Activated naive CD8-positive, alpha-beta T cell treated with anti-CD3 and anti-CD28 coated beads, Interleukin-2, amount 50 U/mL, for 24 hours (primary cell): ENCODE results near the gene AIF1L.
"Not testable (repeated sequence)": the region's sequence is repeated elsewhere in the genome, so short reads cannot be mapped to it uniquely, and the experiment has no call there.

Source experiments
- ATAC-seq: fragments of 150-1000 bp; cut with Tn5 transposase; one replicate; pipeline ENCODE4 v1.10.0; 2021
- DNase-seq: peaks from one replicate; pipeline ENCODE4 v3.0.0; 2021
- H3K27ac Mint-ChIP-seq: one replicate; pipeline ENCODE4 v1.8.0; 2021; ENCODE audit warnings: mild to moderate bottlenecking, mixed read lengths
- H3K27me3 Mint-ChIP-seq: one replicate; pipeline ENCODE4 v1.8.0; 2021; ENCODE audit warnings: mixed read lengths
- H3K36me3 Mint-ChIP-seq: one replicate; pipeline ENCODE4 v1.8.0; 2021; ENCODE audit warnings: low read depth, mixed read lengths
- H3K4me1 Mint-ChIP-seq: one replicate; pipeline ENCODE4 v1.8.0; 2021; ENCODE audit warnings: mixed read lengths
- H3K4me3 Mint-ChIP-seq: one replicate; pipeline ENCODE4 v1.8.0; 2021; ENCODE audit warnings: mild to moderate bottlenecking, moderate library complexity, mixed read lengths
- H3K9me3 Mint-ChIP-seq: one replicate; pipeline ENCODE4 v1.8.0; 2021; ENCODE audit warnings: mixed read lengths

The AIF1L gene

DNA sequence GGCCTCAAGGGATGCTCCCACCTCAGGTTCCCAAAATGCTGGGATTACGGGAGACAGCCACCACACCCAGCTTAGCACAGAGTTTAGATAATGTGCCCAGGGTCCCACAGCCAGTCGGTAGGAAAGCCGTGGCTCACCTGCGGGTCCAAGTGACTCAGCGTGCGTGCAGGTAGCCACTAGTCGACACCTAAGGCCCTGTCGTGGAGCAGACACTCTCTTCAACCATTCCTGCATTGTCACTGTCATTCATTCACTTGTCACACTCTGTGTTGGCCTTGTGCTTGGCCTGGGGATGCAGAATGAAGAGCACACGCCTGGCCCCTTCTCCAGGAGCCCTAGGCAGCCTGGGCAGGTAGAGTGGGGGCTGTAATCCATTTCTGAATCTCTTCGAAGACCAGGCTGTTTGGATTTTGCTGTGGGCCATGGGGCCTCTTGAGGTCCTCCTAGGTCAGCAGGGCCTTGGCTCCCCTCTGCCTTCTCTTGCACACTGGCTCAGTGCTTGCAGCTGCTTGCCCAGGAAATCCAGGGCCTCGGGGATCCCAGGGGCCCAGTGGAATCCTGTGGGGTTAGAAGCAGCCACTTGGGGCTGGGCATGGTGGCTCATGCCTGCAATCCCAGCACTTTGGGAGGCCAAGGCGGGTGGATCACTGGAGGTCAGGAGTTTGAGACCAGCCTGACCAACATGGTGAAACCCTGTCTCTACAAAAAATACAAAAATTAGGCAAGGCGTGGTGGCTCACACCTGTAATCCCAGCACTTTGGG lies 6.1 kb upstream of the AIF1L start:
- Mint-ChIP-seq H3K27ac (no peak overlapping the region), H3K4me1 (no peaks in the 10 kb centered on the region), H3K9me3 (no peaks in the 10 kb centered on the region), H3K36me3 (no peaks in the 10 kb centered on the region), H3K27me3 (peaks cover 12% of the 10 kb centered on the region), H3K4me3 (no peak overlapping the region)
- ATAC-seq (no peak), DNase-seq (no peak)

DNA sequence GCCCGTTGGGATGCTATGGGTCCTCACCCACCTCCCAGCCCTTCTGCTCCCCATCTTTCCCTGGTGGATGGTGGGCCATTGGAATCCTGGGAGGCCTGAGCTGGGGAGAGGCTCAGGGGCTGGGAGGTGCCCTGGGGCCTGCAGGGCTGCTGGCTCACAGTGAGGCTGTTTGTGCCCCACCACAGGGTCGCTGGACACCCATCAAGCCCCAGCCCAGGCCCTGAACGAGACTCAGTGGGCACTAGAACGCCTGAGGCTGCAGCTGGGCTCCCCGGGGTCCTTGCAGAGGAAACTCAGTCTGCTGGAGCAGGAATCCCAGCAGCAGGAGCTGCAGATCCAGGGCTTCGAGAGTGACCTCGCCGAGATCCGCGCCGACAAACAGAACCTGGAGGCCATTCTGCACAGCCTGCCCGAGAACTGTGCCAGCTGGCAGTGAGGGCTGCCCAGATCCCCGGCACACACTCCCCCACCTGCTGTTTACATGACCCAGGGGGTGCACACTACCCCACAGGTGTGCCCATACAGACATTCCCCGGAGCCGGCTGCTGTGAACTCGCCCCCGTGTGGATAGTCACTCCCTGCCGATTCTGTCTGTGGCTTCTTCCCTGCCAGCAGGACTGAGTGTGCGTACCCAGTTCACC lies 4.9 kb upstream of the AIF1L start:
- Mint-ChIP-seq H3K4me3 (no peak overlapping the region), H3K27me3 (peaks cover 21% of the 10 kb centered on the region), H3K4me1 (peaks cover 3% of the 10 kb centered on the region), H3K27ac (no peak overlapping the region), H3K36me3 (no peaks in the 10 kb centered on the region), H3K9me3 (no peaks in the 10 kb centered on the region)
- ATAC-seq (no peak), DNase-seq (no peak)

DNA sequence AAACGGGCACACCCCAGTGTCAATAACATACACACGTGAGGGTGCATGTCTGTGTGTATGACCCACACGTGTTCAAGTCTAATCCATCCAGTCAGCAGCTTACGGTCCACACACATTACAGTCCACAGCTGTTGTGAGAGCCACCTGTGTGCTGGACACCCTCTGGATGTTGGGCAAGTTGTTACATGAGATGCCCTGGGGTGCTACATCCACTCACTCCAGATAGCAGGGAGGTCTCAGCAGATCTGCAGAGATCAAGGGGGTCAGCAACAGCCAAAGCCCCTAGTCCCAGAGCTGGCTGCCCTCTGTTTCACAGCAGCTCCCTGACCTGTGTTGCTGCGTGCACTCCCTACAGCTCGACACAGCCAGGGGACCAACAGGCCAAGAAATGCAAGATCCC lies 4.3 kb upstream of the AIF1L start:
- Mint-ChIP-seq H3K4me1 (peaks cover 3% of the 10 kb centered on the region), H3K27ac (no peak overlapping the region), H3K36me3 (no peaks in the 10 kb centered on the region), H3K9me3 (no peaks in the 10 kb centered on the region), H3K27me3 (peaks cover 21% of the 10 kb centered on the region), H3K4me3 (no peak overlapping the region)
- ATAC-seq (no peak), DNase-seq (no peak)

DNA sequence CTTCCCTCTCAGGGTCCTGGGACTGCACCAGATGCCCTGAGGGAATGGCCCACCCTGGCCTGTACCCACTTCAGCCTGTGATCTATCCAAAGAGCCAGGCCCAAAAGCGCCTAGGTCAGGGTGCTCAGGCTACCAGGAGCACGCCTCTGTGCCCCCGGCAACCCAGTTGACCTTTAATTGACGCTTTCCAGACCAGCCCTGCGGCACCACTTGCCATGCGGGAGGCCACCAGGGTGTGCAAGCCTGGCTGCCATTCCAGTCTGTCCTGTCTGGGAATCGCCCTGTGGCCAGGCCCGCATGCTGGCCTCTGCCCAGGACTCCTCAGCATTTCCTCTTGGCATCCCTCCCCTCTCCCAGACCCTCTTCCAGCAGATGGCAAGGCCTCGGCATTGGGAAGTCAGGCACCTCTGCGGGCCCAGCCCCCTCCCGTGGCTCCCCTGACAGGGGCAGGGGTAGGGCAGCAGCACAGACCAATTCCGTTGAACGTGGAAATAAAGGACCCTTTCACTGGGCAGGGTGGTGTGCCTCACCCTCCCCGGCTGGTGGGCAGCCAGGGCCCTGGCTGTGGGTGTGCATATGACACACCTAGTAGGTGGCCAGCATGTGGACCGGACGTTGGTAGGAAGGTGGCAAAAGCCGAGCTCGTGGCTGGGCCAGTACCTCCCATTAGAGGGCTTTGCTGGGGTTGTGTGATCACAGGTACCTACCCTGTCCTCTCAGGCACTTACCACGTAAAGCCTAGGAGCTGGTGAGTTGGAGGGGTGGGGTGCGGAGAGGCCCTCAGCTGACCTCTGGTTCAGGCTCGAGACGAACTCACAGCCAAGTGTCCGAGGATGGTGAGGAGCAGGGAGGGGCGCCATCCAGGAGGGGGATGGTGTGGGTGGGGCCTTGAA lies 3.5 kb upstream of the AIF1L start:
- H3K4me1 Mint-ChIP-seq, result peaks cover 6% of the 10 kb centered on the region
- H3K27ac Mint-ChIP-seq, result no peak overlapping the region
- no peaks in the 10 kb centered on the region for H3K36me3 Mint-ChIP-seq
- H3K4me3 Mint-ChIP-seq, result no peak overlapping the region
- ATAC-seq (no peak), DNase-seq (no peak)
- no peaks in the 10 kb centered on the region for H3K9me3 Mint-ChIP-seq
- H3K27me3 Mint-ChIP-seq, result peaks cover 28% of the 10 kb centered on the region

DNA sequence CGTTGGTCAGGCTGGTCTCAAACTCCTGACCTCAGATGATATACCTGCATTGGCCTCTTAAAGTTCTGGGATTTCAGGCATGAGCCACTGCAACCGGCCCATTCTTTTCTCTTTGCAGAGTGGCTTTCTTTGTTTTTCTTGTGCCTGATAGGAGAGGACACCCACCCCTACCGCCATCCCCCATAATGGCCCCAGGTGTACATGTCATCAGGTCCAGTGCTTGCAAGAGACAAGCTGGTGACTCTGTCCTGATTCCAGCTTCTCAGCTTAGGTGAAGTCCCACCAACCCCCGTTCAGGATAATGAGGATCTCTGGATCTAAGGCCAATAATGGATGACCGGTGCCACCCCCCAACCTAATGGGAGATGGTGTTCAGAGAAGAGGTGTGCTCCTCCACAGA lies 2.3 kb upstream of the AIF1L start:
- Mint-ChIP-seq H3K27ac (no peak overlapping the region), H3K9me3 (no peaks in the 10 kb centered on the region), H3K27me3 (peaks cover 31% of the 10 kb centered on the region), H3K36me3 (no peaks in the 10 kb centered on the region), H3K4me1 (peaks cover 6% of the 10 kb centered on the region), H3K4me3 (no peak overlapping the region)
- DNase-seq, result no peak
- ATAC-seq, result no peak

DNA sequence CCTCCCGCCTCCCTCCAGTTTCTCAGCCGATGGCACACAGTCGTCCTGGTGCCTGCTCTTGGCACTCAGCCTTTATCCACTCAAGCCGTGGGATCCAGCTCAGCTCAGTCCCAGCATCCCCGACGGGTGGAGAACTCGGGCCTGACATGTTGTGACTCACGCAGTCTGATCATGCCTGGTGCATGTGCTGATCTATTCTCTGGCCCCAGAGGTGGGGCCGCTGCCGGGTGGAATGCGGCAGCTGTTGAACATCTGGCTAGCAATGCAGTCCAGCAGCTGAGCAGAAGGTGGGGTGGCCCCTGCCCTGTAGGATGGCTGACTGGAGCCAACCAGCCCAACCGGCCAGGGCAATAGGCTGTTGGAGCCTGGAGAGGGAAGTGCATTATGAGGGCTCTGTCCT lies 1.7 kb upstream of the AIF1L start:
- Mint-ChIP-seq H3K4me1 (peaks cover 6% of the 10 kb centered on the region), H3K27ac (no peak overlapping the region), H3K9me3 (no peaks in the 10 kb centered on the region), H3K36me3 (no peaks in the 10 kb centered on the region), H3K4me3 (no peak overlapping the region), H3K27me3 (peaks cover 31% of the 10 kb centered on the region)
- ATAC-seq (no peak), DNase-seq (no peak)

DNA sequence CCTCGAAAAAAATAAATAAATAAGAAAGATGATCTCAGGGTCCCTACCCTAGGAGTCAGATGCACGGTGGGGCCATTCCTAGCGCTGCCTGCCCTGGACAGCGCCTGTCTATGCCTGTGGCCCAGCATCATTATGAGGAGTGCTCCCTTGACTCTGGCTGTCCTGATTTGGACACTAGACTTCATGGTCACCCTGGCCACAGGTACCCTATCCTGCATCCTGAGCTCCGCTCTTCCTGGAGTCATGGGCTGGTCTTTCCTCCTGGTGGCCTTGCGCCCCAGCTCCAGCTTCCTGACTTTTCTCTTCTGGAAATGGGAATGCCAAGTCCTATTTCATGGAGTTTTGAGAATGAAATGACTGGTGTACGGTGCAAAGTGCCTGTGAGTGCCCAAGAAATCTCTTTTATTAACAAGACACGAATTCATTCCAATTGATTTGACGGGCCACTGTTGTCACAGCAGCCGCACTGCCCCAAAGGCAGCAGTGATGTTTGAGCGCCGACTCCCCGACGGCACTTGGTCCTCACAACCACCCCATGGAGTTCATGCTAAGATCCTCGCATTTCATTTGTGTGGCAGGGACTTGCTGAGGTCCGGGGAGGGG lies 564 bp upstream of the AIF1L start:
- ATAC-seq (peak; percentile 16), DNase-seq (no peak)
- no peak overlapping the region for H3K27ac Mint-ChIP-seq
- no peaks in the 10 kb centered on the region for H3K36me3 Mint-ChIP-seq
- peaks cover 6% of the 10 kb centered on the region for H3K4me1 Mint-ChIP-seq
- peak overlapping the region; percentile 61 for H3K4me3 Mint-ChIP-seq
- no peaks in the 10 kb centered on the region for H3K9me3 Mint-ChIP-seq
- H3K27me3 Mint-ChIP-seq, result peaks cover 31% of the 10 kb centered on the region

DNA sequence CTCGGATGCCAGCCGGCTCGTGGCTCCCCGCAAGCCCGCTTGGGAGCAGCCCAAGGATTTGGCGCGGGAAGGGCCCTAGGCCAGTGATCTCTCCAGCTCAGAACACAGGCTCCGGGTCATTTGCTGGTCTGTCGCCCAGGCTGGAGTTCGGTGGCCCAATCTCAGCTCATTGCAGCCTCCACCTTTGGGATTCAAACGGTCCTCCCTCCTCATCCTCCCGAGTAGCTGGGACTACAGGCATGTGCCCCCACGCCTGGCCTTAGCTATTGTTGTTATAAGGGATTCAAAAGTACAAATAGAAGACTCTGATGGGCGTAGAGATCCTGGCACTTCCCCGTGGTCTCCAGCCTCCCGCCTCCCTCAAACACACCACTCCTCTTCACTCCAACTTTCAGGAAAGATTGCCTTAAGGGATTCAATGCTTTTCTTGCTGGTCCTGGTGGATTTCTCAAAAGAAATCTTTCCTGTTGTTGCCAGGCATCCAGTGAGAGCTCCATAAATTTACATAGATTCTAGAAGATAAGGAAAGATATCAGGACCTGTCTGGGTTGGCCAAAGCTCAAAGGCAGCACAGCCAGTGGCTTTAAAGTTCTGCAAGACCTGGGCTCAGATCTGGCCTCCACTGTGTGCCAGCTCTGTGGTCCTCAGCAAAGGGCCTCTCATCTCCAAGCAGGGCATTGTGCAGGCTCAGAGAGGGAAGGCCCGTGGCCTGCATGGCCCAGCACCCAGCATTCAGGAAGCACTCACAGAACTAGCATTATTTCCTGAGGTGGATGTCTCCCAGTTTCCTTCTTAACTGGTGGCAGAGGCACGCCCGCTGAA lies 1.0 kb downstream of the AIF1L start:
- H3K27ac Mint-ChIP-seq, result peak overlapping the region; percentile 19
- ATAC-seq (no peak), DNase-seq (no peak)
- no peaks in the 10 kb centered on the region for H3K36me3 Mint-ChIP-seq
- peaks cover 6% of the 10 kb centered on the region for H3K4me1 Mint-ChIP-seq
- H3K9me3 Mint-ChIP-seq, result no peaks in the 10 kb centered on the region
- peak overlapping the region; percentile 49 for H3K4me3 Mint-ChIP-seq
- H3K27me3 Mint-ChIP-seq, result peaks cover 31% of the 10 kb centered on the region

DNA sequence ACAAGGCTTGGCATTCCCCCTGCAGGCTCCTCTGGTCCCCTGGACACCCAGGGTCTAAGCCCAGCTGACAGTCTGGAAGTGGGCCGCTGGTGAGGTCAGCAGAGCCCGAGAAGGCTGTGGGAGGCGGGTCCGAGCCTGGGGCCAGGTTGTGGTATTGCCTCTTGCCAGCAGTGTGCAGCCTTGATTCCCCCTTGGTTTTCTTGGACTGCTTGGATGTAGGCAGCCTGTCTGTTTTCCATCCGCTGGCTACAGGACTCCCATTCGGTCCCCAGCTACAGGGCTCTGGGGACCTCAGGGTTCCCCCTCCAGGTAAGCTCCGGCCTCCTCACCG lies 1.6 kb downstream of the AIF1L start:
- no peak for ATAC-seq
- peaks cover 31% of the 10 kb centered on the region for H3K27me3 Mint-ChIP-seq

DNA sequence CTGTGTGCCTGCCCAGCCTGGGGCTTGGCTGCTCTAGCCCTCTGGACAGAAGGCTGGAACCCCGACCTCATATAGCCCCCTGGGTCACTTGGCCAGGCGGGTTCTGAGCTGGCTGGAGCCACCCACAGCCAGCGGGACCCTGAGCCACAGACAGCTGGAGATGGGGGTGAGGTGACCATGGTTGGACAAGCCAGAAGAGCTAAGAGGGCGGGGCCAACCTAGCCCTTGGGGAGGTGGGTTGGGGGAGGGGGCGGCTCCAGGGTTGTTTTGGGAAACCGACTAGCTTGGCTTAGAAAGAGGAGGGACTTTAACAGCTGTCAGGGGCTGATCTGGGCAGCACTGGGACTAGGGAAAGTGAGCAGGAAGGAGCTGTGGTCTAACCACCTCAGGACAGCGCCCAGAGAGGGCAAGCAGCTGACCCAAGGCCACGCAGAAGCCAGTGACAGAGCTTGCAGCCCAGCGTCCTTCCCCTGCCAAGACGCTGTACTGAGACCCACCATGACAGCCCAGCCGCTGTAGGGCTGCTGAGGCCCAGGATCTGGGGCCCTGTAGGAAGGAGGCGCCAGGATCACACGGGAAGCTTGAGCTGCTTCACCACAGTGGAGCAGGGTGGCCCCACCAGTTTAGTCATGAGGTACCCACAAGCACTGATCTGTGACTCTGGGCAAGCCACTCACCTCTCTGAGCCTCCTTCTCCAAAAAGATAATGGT lies 2.2 kb downstream of the AIF1L start:
- H3K27me3 Mint-ChIP-seq, result peaks cover 31% of the 10 kb centered on the region
- no peaks in the 10 kb centered on the region for H3K36me3 Mint-ChIP-seq
- ATAC-seq (no peak), DNase-seq (no peak)
- H3K4me3 Mint-ChIP-seq, result no peak overlapping the region
- H3K4me1 Mint-ChIP-seq, result peaks cover 6% of the 10 kb centered on the region
- H3K9me3 Mint-ChIP-seq, result no peaks in the 10 kb centered on the region
- no peak overlapping the region for H3K27ac Mint-ChIP-seq

More for the DNA sequence above, 1.6 kb downstream of the AIF1L start:
- no peaks in the 10 kb centered on the region for H3K9me3 Mint-ChIP-seq
- H3K4me1 Mint-ChIP-seq, result peaks cover 6% of the 10 kb centered on the region
- no peak overlapping the region for H3K27ac Mint-ChIP-seq
- no peak overlapping the region for H3K4me3 Mint-ChIP-seq
- H3K36me3 Mint-ChIP-seq, result no peaks in the 10 kb centered on the region
- no peak for DNase-seq

DNA sequence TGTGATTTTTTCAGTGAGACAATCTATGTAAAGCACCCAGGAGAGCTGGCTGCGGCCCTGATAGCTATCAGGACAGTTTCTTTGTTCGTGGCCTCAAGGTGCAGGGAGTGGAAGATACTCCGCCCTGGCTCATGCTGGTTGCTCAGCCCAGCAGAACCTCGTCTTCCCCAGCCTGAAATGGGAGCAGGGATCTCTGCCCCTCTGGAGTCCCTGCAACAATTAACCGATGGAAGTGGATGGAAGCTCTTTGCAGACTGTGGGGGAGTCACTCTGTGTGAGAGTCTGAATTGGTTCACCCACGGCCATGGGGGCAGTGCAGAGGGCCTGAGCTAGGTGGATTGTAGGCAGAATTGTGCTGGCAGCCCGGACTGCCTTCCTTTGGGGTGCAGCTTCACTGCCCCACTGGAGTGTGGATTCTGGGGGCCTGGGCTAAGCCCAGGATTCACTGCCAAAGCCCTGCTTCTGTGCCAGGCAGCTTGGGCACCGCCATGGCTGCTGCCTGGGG lies 2.8 kb downstream of the AIF1L start:
- no peak for ATAC-seq
- Mint-ChIP-seq H3K27ac (no peak overlapping the region), H3K9me3 (no peaks in the 10 kb centered on the region), H3K4me3 (no peak overlapping the region), H3K4me1 (peaks cover 6% of the 10 kb centered on the region), H3K27me3 (peaks cover 30% of the 10 kb centered on the region), H3K36me3 (no peaks in the 10 kb centered on the region)
- DNase-seq, result no peak

DNA sequence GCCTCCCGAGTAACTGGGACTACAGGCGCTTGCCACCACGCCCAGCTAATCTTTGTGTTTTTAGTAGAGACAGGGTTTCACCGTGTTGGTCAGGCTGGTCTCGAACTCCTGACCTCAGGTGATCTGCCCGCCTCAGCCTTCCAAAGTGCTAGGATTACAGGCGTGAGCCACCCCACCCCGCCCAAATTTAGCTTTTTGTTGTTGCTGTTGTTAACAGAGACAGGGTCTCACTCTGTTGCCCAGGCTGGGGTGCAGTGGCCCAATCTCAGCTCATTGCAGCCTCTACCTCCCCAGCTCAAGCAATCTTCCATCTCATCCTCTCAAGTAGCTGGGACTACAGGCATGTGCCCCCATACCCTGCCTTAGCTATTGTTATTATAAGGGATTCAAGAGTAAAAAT lies 3.5 kb downstream of the AIF1L start:
- ATAC-seq, H3K9me3 Mint-ChIP-seq, DNase-seq, H3K36me3 Mint-ChIP-seq, H3K27ac Mint-ChIP-seq, H3K4me1 Mint-ChIP-seq, H3K4me3 Mint-ChIP-seq: not testable (repeated sequence)
- peaks cover 23% of the 10 kb centered on the region for H3K27me3 Mint-ChIP-seq

DNA sequence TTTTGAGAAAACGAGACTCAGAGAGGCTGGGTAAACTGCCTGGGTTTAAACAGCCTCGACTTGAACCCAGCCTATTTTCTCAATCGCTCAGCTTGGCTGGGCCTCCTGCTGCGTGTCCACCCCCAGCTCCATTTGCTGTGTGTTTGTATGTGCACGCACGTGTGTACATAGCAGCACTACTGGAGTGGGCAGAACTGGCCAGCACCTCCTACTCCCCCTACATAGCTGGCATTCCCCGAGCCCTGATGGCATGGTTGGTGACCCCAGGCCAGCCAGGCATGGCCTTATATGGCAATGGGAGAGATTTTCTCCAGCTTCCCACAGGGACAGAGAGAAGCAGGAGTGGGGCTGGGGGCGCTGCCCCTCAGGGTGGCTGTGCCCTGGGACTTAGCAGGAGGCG lies 4.1 kb downstream of the AIF1L start:
- Mint-ChIP-seq H3K4me1 (peaks cover 6% of the 10 kb centered on the region), H3K27ac (no peak overlapping the region), H3K9me3 (no peaks in the 10 kb centered on the region), H3K4me3 (no peak overlapping the region), H3K27me3 (peaks cover 17% of the 10 kb centered on the region), H3K36me3 (no peaks in the 10 kb centered on the region)
- DNase-seq, result no peak
- ATAC-seq, result no peak
